A549 (cell line): ENCODE results near the gene CDYL. TPM values are rescaled to one million over a fixed set of nuclear protein-coding genes. Genes with fewer than 3 reads are reported as not detected.

Source experiments
- ATAC-seq, 2 experiments: fragments of 200-7000 bp in 1 of 2; fragments of >200 bp in 1 of 2; cut with Nextera tagmentation in 1 of 2; cut with Tn5 transposase in 1 of 2; 3 replicates each; pipeline versions ENCODE4 v1.8.0 to v1.9.1; 2018 to 2020; ENCODE audit warnings: mild to moderate bottlenecking in 1 of 2, moderate library complexity in 1 of 2
- CTCF ChIA-PET: fragments of 300-600 bp; sonication (Branson Sonifier 250); formaldehyde crosslinking; extraction: SDS; loops from one replicate; lab custom pipeline; 2021; ENCODE audit warnings: antibody characterized with exemption, inconsistent platforms; lab: Yijun Ruan, JAX
- POLR2A ChIA-PET: fragments of 350-600 bp; formaldehyde crosslinking; extraction: SDS; loops from one replicate; lab custom pipeline; 2021; ENCODE audit warnings: antibody characterized with exemption, inconsistent platforms; lab: Yijun Ruan, JAX
- DNase-seq, 2 experiments: peaks; one replicate each; pipeline versions ENCODE4 v3.0.0 to v3.0.0-alpha.2; 2011 to 2016; ENCODE audit warnings: low read depth in 1 of 2, low spot score in 1 of 2
- FAIRE-seq: peaks from 2 replicates; lab custom pipeline; 2011; peaks lifted over from hg19 to GRCh38; lab: Jason Lieb, UNC
- H3K27ac ChIP-seq, 2 experiments: fragments of >200 bp; sonication (Bioruptor Twin); formaldehyde crosslinking; 3 replicates each; pipeline ENCODE4 v1.5.1; 2016 to 2017
- H3K4me1 ChIP-seq: fragments of >200 bp; sonication (Bioruptor Twin); formaldehyde crosslinking; 3 replicates; pipeline ENCODE4 v1.6.1; 2016
- H3K4me2 ChIP-seq: fragments of >200 bp; sonication (Bioruptor Twin); formaldehyde crosslinking; 3 replicates; pipeline ENCODE4 v1.6.1; 2016
- H3K4me3 ChIP-seq: fragments of >200 bp; sonication (Bioruptor Twin); formaldehyde crosslinking; 3 replicates; pipeline ENCODE4 v1.5.1; 2016
- H3K9me3 ChIP-seq: fragments of >200 bp; sonication (Bioruptor Twin); formaldehyde crosslinking; 3 replicates; pipeline ENCODE4 v1.6.1; 2016
- CBX2 ChIP-seq: fragments of 200-600 bp; sonication (generic); IDR thresholded peaks from 2 replicates; pipeline ENCODE4 v1.6.1; 2016; ENCODE audit warnings: low read depth, mild to moderate bottlenecking, borderline replicate concordance
- CHD2 ChIP-seq: fragments of 150-350 bp; IDR thresholded peaks from 2 replicates; pipeline ENCODE4 v1.6.1; 2014; ENCODE audit warnings: low read length; ENCODE audit not compliant: partially characterized antibody
- CHD4 ChIP-seq: fragments of 200-600 bp; sonication (generic); IDR thresholded peaks from 2 replicates; pipeline ENCODE4 v1.6.1; 2016; ENCODE audit warnings: antibody characterized with exemption, mild to moderate bottlenecking, borderline replicate concordance
- E2F6 ChIP-seq: IDR thresholded peaks from 2 replicates; pipeline ENCODE4 v1.6.1; 2012; ENCODE audit warnings: low read depth, borderline replicate concordance
- EHMT2 ChIP-seq: fragments of 200-600 bp; sonication (generic); IDR thresholded peaks from 2 replicates; pipeline ENCODE4 v1.6.1; 2016; ENCODE audit warnings: antibody characterized with exemption, low read depth, mild to moderate bottlenecking, moderate library complexity
- ESRRA ChIP-seq: fragments of 150-350 bp; IDR thresholded peaks from 2 replicates; pipeline ENCODE4 v1.6.1; 2014; ENCODE audit warnings: mild to moderate bottlenecking, low read length, borderline replicate concordance
- GATA3 ChIP-seq: IDR thresholded peaks from 2 replicates; pipeline ENCODE4 v1.6.1; 2012; ENCODE audit warnings: borderline replicate concordance
- HDAC2 ChIP-seq: fragments of 200-600 bp; sonication (generic); IDR thresholded peaks from 2 replicates; pipeline ENCODE4 v1.6.1; 2016
- HOXA7 ChIP-seq: fragments of 250-450 bp; sonication (Bioruptor Pico); IDR thresholded peaks from 2 replicates; pipeline ENCODE4 v1.5.0; 2020; ENCODE audit warnings: mild to moderate bottlenecking, moderate library complexity
- KDM1A ChIP-seq: fragments of 200-600 bp; sonication (generic); IDR thresholded peaks from 2 replicates; pipeline ENCODE4 v1.6.1; 2016; ENCODE audit warnings: low read depth, mild to moderate bottlenecking
- MAFK ChIP-seq: fragments of 450-650 bp; IDR thresholded peaks from 2 replicates; pipeline ENCODE4 v1.6.1; 2014; ENCODE audit not compliant: partially characterized antibody
- MAZ ChIP-seq: fragments of 150-350 bp; IDR thresholded peaks from 2 replicates; pipeline ENCODE4 v1.6.1; 2014; ENCODE audit warnings: antibody characterized with exemption, low read depth, low read length, borderline replicate concordance
- NFE2L2 ChIP-seq: fragments of 150-350 bp; conservative IDR thresholded peaks from 2 replicates; pipeline ENCODE4 v1.6.1; 2014; ENCODE audit warnings: low read length
- PHF8 ChIP-seq: fragments of 200-600 bp; sonication (generic); IDR thresholded peaks from 2 replicates; pipeline ENCODE4 v1.6.1; 2016; ENCODE audit warnings: low read depth, mild to moderate bottlenecking, antibody characterized with exemption, moderate library complexity, borderline replicate concordance
- RAD21 ChIP-seq, 2 experiments: fragments of >200 bp in 1 of 2; sonication (Bioruptor Twin) in 1 of 2; formaldehyde crosslinking in 1 of 2; IDR thresholded peaks in 1 of 2; conservative IDR thresholded peaks in 1 of 2; 2 replicates in 1 of 2; 3 replicates in 1 of 2; pipeline ENCODE4 v1.6.1; 2012 to 2018; ENCODE audit warnings: inconsistent platforms in 1 of 2
- RARB ChIP-seq: fragments of 250-450 bp; sonication (Bioruptor Pico); IDR thresholded peaks from 2 replicates; pipeline ENCODE4 v1.8.0; 2021; ENCODE audit warnings: mild to moderate bottlenecking, moderate library complexity
- SMC3 ChIP-seq: fragments of >200 bp; sonication (Bioruptor Twin); formaldehyde crosslinking; IDR thresholded peaks from 3 replicates; pipeline ENCODE4 v1.6.1; 2018; ENCODE audit warnings: inconsistent platforms
- SREBF2 ChIP-seq: fragments of 450-650 bp; IDR thresholded peaks from 2 replicates; pipeline ENCODE4 v1.6.1; 2014; ENCODE audit warnings: mild to moderate bottlenecking, moderate library complexity
- USF2 ChIP-seq: fragments of 450-650 bp; IDR thresholded peaks from 2 replicates; pipeline ENCODE4 v1.6.1; 2014; ENCODE audit warnings: antibody characterized with exemption
- WGBS: methylation state at CpG from one replicate; pipeline ENCODE4 v1.1.6; 2017; ENCODE audit errors: missing lambda C conversion rate; 5-methylcytosine and 5-hydroxymethylcytosine counted together
- polyA plus RNA-seq, 4 experiments: library from polyadenylated mRNA; depleted of rRNA in 3 of 4; stranded (reverse); fragments of >200 nt; fragmentation: RNase III in 1 of 4; extraction: RNeasy Plus Mini Kit Qiagen cat#74134 plus additional on column Dnase treatment in 1 of 4; gene quantifications; 2 replicates in 3 of 4; 3 replicates in 1 of 4; pipeline ENCODE4 v1.2.3, GENCODE V29; 2011 to 2017
- TF ChIP-seq, protein P1 (sequence below): fragments of >200 bp; sonication (Bioruptor Twin); formaldehyde crosslinking; IDR thresholded peaks from 3 replicates; pipeline ENCODE4 v1.5.1; 2016
- TF ChIP-seq, protein P2 (sequence below): IDR thresholded peaks from 2 replicates; pipeline ENCODE4 v1.6.1; 2012
- TF ChIP-seq, protein P3 (sequence below): fragments of >200 bp; sonication (Bioruptor Twin); formaldehyde crosslinking; IDR thresholded peaks from 3 replicates; pipeline ENCODE4 v1.6.1; 2016
- TF ChIP-seq, protein P4 (sequence below): IDR thresholded peaks from 2 replicates; pipeline ENCODE4 v1.6.1; 2012

The CDYL gene
- polyA plus RNA-seq, 2 of the 4 experiments (the other 2 are of a cell fraction) = 18.6 to 42.7 TPM

GRCh38 chr6:4805553-4806336, 29.5 kb downstream of the CDYL start:
- H3K4me2 ChIP-seq = peak overlapping the region; percentile 30; the same call in 2 of the 3 replicates
- peak; percentile 84 to 90 for ATAC-seq
- H3K9me3 ChIP-seq = no peaks in the 10 kb centered on the region; the same call in 2 of the 3 replicates
- TF ChIP-seq EHMT2 (no peak), RAD21 (conservative IDR thresholded peaks at IDR 0.05 in 1 of 2, IDR thresholded peaks at IDR 0.05 in 1 of 2) (peak; percentile 68 to 69), CBX2 (no peak), SMC3 (peak; percentile 66), RARB (CRISPR knock-in tag) (no peak), ESRRA (no peak), CHD4 (no peak)
- TF ChIP-seq, protein P1, sequence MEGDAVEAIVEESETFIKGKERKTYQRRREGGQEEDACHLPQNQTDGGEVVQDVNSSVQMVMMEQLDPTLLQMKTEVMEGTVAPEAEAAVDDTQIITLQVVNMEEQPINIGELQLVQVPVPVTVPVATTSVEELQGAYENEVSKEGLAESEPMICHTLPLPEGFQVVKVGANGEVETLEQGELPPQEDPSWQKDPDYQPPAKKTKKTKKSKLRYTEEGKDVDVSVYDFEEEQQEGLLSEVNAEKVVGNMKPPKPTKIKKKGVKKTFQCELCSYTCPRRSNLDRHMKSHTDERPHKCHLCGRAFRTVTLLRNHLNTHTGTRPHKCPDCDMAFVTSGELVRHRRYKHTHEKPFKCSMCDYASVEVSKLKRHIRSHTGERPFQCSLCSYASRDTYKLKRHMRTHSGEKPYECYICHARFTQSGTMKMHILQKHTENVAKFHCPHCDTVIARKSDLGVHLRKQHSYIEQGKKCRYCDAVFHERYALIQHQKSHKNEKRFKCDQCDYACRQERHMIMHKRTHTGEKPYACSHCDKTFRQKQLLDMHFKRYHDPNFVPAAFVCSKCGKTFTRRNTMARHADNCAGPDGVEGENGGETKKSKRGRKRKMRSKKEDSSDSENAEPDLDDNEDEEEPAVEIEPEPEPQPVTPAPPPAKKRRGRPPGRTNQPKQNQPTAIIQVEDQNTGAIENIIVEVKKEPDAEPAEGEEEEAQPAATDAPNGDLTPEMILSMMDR = peak; percentile 56
- TF ChIP-seq, protein P2, sequence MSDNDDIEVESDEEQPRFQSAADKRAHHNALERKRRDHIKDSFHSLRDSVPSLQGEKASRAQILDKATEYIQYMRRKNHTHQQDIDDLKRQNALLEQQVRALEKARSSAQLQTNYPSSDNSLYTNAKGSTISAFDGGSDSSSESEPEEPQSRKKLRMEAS = peak; percentile 69
- TF ChIP-seq, all 56 proteins: peak for 4
- Histone ChIP-seq H3K27ac (peak overlapping the region; percentile 43 to 81; a peak in 3 of 6 replicates), H3K4me3 (no peak overlapping the region), H3K4me1 (peaks cover 65% of the 10 kb centered on the region)
- peak; percentile 62 to 70 for DNase-seq
- FAIRE-seq = no peak
- ChIA-PET CTCF (interaction anchor here (0.6 to 3.0 kb wide), 5 partner anchors 16 to 492 kb away, joined by 3 to 9 read pairs (median 4); no protein-coding TSS in a partner anchor), POLR2A (no interaction called here)
- WGBS = 67% methylated on average over 14 of the region's 18 CpGs

GRCh38 chr6:4806337-4806725, 30.1 kb downstream of the CDYL start:
- ChIA-PET POLR2A (no interaction called here), CTCF (interaction anchor here (0.7 to 3.0 kb wide), 5 partner anchors 17 to 517 kb away, joined by 3 to 9 read pairs (median 4); no protein-coding TSS in a partner anchor)
- H3K4me3 ChIP-seq = no peak overlapping the region
- no peaks in the 10 kb centered on the region; the same call in 2 of the 3 replicates for H3K9me3 ChIP-seq
- peak overlapping the region in 1 of 2 experiments; percentile 81; a peak in 2 of 6 replicates for H3K27ac ChIP-seq
- FAIRE-seq = no peak
- WGBS = 55% methylated on average over 7 of the region's 7 CpGs
- ATAC-seq = no peak
- TF ChIP-seq MAZ (no peak), EHMT2 (no peak), GATA3 (no peak), MAFK (no peak), SMC3 (no peak), E2F6 (no peak), USF2 (no peak), SREBF2 (no peak), NFE2L2 (no peak), HDAC2 (no peak), KDM1A (no peak), HOXA7 (no peak), CHD2 (no peak), PHF8 (no peak), CHD4 (no peak), CBX2 (no peak)
- TF ChIP-seq, protein P3, sequence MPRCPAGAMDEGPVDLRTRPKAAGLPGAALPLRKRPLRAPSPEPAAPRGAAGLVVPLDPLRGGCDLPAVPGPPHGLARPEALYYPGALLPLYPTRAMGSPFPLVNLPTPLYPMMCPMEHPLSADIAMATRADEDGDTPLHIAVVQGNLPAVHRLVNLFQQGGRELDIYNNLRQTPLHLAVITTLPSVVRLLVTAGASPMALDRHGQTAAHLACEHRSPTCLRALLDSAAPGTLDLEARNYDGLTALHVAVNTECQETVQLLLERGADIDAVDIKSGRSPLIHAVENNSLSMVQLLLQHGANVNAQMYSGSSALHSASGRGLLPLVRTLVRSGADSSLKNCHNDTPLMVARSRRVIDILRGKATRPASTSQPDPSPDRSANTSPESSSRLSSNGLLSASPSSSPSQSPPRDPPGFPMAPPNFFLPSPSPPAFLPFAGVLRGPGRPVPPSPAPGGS = no peak
- TF ChIP-seq, protein P4, sequence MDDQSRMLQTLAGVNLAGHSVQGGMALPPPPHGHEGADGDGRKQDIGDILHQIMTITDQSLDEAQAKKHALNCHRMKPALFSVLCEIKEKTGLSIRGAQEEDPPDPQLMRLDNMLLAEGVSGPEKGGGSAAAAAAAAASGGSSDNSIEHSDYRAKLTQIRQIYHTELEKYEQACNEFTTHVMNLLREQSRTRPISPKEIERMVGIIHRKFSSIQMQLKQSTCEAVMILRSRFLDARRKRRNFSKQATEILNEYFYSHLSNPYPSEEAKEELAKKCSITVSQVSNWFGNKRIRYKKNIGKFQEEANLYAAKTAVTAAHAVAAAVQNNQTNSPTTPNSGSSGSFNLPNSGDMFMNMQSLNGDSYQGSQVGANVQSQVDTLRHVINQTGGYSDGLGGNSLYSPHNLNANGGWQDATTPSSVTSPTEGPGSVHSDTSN = no peak
- peak overlapping the region; percentile 30; the same call in 2 of the 3 replicates for H3K4me2 ChIP-seq
- no peak for DNase-seq
- peaks cover 71% of the 10 kb centered on the region for H3K4me1 ChIP-seq
